GM19372 (cell line): ENCODE data around the gene PIP5KL1.
"Not testable (repeated sequence)": the region's sequence is repeated elsewhere in the genome, so short reads cannot be mapped to it uniquely, and the experiment has no call there.

Experiments used
- ATAC-seq: cut with Tn5 transposase; IDR thresholded peaks from one replicate; pipeline ENCODE4 v1.9.1; 2021; ENCODE audit warnings: mild to moderate bottlenecking, low read depth, moderate library complexity; ENCODE audit not compliant: unreplicated experiment

PIP5KL1 gene

DNA sequence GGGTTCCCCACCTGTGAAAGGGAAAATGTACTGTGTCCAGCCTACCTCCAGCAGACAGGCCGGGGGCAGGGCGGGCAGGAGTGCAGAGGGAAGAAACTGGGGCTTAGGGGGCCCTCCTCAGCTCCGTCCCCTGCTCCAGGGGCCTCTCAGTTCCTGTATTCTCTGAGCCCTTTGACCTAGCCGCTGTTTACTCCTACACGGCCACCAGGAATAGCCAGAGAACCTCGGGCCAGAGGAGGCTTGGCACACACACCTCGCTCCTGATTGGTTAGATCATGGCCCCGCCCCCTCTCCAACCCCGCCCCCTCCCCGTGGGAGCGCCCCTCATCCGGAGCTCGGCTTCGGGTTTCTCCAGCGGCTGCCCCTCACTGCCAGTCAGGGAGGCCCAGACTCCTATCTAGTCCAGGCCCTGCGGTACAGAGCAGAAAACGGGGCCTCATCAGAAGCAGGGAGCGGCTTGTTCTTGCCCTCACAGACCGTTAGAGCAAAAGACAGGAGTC lies 33.3 kb downstream of the PIP5KL1 start:
- no peak for ATAC-seq

DNA sequence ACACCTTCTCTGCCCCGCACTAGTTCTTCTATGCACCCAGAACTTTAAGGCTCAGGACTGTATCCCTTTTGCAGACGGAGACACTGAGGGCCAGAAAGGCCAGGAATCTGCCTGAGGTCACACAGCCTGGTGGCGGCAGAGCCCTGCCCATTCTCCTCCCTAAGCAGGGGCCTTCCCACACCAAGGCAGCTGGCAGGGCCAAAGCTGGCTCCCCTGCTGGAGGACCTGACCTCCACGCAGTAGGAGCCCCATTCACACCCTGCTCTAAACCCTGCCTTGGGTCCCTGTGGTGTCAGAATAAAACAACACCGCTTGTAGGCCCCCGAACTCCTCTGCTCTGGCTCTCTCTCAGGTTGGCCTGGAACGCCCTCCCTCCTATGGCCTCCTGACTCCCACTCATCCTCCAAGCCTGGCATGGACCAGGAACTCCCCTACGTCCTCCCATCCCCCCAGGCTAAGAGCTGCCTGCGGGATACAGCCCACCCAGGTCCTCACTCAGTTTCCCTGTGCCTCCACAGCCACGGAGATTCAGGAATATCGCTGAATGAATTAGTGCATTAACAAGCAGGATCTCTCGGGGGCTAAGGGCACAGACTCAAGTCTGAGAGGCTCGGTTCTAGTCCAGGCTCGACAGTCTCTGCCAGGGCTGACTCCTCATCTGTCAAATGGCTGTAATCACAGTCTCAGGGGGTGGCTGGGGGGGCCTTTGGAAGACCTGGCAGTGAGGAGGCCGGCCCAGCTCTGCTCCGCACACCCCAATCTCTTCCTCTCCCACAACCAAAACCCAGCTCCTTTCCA lies 34.0 kb downstream of the PIP5KL1 start:
- no peak for ATAC-seq

DNA sequence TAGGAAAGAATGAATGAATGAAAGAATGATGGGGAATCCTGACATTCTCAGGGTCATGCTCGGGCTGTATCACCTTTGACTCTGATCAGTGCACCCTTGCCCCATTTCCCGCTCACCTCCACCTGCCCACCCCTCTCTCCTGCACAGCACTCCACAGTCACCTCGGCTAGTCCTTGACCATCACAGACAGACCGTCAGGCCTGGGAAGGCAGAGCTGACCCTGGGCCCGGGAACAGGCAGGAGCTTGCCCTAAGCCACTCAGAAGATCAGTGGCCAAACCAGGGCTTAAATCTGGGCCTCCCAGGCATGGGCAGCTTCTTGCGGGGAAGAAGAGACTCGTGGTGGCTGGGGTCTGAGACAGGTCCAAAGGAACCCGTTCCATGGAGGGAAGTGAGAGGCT lies 34.8 kb downstream of the PIP5KL1 start:
- ATAC-seq: no peak

DNA sequence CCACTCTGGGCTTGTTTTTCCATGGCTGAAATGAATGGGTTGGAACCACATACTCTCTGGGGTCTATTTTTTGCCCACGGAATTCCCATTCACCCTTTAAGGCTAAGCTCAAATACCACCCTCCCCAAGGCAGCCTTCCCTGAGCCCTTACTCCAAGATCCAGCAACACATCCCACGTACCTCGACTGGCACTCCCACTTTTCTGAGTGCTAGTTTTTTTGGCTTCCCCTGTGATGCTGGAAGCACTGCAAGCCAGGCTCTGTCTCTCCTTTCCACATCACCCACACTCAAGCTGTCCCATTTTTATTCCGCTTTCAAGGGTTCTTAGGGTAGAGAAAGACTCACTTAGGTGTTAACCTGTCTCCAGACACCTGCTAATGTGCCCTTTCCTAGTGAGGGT lies 37.2 kb downstream of the PIP5KL1 start:
- ATAC-seq: no peak

DNA sequence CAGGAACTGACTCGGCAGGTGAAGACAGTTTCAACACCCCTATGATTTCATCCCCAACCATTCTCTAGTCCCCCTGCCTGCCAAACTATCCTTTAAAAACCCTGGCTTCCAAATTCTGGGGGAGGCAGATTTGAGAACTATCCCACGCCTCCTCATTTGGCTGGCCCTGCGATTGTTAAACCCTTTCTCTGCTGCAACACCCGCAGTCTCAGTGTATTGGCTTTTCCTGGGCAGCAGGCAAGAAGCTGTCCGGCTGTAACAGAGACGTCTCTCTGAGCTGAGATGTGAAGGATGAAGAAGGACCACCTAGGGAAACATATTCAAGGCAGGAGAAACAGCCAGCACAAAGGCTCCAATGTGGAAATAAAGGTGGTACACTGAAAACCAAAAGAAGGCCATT lies 37.7 kb downstream of the PIP5KL1 start:
- ATAC-seq: no peak

DNA sequence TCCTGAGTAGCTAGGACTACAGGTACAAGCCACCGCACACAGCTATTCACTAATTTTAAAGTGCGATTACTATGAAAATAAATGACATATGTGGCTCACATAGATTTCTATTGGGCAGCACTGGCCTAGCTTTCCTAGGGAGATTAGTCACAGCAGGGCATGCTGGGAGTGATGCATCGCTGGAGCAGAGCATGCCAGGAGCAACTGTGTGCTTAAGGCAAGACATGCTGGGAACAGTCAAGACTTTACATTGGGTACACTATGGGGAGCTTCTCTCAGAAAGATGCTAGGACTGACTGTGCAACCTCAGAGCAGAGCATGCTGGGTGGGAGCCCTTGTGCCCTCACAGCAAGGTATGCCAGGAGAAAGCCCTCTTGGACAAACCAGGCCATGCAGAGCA lies 40.5 kb downstream of the PIP5KL1 start:
- no peak for ATAC-seq

DNA sequence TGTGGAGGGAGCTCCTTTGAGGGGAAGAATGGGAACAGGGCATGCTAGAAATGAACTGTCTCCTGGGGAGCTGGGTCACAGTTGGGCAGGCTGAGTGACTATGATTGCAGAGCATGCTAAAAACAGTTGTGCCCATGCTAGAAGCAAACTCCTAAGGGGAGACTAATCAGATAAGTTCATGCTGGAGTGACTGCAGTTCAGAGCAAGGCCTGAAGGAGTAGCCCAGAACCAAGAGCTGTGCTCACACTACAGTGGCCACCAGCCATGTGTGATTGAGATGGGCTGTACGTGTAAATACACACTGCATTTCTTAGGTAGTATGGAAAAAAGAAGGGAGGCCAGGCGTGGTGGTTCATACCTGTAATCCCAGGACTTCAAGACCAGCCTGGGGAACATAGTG lies 42.8 kb downstream of the PIP5KL1 start:
- ATAC-seq: no peak

DNA sequence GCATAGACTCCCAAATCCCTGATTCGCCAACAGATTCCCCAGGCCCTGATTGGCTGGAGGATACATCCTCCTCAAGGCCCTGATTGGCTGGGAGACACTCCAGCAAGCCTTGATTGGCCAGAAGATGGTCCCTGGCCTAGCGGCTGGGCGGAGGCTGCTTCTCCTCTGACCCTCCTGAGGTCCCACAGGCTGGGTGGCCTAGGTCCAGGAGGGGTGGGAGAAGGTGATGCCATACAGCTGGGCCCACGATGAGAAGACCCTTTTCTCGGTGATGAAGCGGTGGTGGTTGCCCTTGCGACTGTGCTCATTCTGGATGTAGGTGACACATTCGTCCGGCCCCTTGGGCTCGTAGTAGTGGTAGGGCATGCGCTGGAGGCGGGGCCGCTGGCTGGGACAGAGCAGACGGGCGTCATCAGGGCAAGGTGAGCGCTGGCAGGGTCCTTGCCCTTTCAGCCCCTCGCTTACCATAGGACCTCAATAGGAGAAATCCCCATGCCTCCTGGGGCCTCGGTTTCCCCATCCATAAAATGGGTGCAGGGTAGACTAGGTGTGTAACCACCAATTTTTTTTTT lies 44.1 kb downstream of the PIP5KL1 start:
- no peak for ATAC-seq

DNA sequence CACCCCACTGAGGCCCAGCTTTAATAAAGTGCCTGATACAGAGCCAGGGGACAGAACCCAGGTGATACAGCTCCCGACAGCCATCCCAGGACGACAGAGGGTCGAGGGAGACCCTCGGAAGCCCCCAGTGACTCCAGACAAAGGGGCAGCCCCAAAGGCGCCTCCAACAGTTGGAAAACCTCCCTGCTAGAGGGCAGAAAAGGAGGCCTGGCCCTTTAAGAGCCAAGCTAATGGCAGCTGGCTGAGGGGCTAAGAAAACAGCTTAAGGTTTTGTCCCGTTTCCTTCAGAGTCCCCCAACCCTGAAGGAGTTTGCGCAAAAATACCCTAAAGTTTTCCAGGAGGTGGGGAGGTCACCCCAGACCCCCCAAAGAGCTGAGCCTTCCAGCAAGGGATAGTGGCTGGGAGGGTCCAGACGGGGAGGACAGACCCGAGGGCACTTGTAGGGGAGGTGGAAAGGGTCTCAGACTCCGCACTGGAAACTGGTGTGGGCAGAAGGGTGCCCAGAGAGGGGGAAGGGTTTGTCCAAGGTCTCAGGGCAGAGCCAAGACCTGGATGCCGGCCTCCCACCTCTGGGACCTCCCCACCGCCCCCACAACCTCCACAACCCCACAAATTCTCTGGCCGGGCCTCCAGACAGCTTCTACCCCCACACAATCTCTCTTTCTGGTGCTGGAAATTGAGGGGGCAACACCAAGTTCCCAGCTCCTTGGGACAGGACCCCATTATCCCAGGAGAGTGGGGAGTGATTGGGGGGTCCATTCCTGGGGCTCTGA lies 44.9 kb downstream of the PIP5KL1 start:
- no peak for ATAC-seq

DNA sequence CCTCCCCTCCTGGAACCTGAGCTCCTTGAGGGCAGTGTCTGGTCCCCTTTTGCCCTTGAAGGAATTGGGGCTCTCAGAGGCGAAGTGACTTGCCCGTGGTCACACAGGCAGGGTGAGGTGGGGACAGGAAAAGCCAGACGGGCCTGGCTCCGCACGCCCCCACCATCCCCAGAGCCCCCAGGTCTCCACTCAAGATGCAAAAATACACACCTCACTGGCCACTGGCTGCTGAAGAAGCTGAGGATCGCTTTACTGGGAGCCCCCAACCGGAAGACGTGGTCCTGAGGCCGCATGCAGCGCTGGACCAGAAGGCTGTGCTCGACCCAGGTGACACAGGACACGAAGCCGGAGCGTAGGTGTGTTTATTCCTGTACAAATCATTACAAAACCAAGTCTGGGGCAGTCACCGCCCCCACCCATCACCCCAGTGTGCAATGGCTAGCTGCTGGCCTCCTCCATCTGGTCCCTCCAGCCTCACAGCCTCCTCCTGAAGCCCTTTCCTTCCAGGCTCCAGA lies 45.5 kb downstream of the PIP5KL1 start:
- ATAC-seq: no peak

DNA sequence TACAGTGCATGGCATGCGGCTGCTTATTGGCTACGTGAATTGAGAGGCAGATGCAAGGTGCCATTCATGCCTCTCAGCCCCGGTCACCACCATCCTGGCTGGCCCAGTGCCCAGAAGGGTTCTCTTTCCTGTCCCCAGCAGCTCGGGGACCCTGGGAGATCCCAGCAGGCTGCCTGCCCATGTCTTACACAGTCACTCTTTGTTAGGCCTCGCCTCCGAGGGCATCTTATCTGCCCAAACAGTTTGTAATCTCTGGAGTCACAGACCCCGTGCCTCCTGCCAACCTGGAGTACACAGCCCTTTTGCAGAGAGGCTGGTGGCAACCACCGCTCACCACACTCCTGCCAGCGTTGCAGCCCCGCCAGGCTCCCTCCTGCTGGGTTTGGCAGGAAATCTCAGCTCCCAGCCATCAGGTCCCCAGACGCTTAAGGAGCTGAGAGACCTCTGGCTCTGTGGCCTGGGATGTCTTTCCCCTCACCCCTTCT lies 46.1 kb downstream of the PIP5KL1 start:
- no peak for ATAC-seq

DNA sequence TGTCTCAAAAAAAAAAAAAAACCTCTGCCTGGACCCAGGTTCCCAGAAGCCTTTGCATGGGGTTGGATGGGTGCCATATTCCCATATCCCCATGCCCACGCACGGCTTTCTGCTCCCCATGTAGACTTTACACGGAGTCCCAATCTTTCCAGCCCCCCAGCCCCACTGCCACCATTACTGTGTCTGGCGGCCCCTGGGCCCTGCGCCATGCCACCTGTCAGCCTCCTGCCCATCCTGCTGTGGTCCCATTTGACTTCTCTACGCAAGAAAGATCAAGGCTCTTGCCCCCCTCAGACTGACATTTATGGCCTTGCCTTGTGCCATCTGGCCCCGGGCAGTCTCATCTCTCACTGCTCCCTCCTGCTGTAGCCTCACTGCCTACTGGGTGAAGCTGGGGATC lies 46.6 kb downstream of the PIP5KL1 start:
- no peak for ATAC-seq

DNA sequence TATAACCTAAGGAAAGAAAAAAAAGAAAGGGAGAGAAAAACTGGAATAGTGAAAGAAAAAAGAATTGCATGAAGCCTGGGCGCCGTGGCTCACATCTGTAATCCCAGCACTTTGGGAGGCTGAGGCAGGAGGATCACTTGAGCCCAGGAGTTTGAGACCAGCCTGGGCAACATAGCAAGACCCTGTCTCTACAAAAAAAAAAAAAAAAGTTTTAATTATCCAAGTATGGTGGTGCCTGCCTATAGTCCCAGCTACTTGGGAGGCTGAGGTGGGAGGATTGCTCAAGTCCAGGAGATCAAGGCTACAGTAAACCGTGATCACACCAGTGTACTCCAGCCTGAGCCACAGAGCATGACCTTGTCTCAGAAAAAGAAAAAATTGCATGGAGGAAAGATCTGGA lies 48.9 kb downstream of the PIP5KL1 start:
- not testable (repeated sequence) for ATAC-seq

DNA sequence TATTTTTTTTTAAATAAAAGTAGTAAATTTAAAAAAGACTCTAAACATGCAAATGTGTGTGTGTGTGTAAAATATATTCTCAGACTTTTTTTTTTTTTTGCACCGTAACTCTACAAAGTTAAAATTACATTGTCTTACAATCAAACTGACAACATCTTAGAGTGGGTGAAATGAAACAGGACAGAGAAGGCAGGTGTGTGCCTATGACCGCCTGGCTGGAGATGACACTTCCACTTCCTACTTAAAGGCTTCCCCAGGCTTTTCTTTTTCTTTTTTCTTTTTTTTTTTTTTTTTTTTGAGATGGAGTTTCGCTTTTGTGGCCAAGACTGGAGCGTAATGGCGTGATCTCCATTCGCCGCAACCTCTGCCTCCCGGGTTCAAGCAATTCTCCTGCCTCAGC lies 50.4 kb downstream of the PIP5KL1 start:
- ATAC-seq: no peak

DNA sequence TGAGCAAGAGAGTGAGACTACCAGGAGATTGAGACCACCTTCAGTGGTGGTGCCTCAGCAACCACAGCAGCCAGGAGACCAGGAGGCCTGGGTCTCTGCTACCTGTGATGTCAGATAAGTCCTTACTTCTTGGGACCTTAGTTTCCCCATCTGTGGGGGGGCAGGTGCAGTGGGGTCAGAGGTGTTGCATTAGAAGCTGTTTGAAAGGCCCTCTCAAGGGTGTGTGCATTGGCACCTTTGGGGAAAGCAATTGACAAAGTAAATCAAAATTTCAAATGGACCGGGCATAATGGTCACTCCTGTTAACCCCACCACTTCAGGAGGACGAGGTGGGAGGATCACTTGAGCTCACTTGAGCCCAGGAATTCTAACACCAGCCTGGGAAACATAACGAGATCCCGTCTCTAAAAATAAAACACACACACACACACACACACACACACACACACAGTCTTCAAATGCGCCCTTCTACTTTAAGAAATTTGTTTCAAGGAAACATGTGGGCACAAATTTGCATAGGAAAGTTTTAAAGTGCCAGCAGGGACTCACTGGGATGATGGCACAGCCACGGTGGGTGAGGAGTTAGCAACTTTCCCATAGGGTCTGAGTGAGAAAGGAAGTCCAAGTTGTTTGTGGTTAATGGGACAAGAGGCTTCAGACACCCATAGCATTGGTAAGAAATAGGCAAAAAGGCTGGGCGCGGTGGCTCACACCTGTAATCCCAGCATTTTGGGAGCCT lies 51.8 kb downstream of the PIP5KL1 start:
- no peak for ATAC-seq

DNA sequence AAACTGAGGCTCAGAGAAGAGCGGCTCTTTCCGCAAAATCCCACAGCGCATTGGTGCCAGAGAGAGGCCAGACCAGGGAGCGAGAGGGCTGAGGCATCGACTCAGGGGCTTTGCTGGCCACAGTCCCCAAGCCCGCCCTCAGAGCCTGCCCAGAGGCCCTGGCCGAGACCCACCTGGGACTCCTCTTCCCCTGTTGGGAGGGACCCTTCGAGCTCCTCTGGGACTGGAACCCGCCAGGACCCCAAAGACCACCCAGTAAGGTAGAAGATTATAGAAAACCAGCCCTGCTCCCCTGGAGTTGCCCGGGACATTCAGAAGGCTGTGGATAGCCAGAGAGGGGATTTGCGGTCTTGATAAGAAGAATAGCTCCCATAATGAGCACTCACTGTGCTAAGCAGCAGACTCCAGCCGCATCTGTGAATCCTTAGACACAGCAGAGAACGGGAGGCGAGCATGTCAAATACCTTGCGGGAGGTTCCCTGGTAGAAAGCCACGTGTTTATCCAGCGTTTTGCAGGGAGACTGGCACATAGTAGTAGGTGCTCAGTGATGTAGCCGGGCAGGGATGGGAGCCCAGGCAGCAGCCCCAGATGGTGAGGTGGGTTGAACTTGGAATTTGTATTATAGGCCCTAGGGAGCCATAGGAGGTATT lies 52.5 kb downstream of the PIP5KL1 start:
- ATAC-seq: no peak

DNA sequence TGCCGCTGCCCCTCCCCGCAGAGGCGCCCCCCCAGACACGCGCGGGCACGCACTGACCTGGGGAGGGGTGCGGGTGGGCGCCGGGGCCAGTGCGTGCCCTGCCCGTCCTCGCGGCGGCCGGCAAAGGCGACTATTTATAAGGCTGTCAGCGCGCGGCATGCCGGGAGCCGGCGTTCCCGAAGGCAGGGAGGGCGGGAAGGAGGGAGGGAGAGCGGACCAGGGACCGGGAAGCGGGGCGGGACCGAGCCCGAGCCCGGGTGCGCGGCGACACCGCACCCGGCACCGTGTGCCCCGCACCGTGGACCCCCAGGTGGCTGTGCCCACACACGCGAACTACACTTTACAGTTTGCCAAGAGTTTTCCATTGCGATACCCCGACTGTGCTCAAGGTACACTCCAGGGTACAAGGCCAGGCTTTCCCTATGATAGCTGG lies 53.0 kb downstream of the PIP5KL1 start, which contains the start of gene AK1:
Gene AK1 (minus strand): TSS at position 110 of the 433 bp plus-strand sequence. CDS start 3,058 bp downstream, outside the sequence.
- ATAC-seq: no peak

DNA sequence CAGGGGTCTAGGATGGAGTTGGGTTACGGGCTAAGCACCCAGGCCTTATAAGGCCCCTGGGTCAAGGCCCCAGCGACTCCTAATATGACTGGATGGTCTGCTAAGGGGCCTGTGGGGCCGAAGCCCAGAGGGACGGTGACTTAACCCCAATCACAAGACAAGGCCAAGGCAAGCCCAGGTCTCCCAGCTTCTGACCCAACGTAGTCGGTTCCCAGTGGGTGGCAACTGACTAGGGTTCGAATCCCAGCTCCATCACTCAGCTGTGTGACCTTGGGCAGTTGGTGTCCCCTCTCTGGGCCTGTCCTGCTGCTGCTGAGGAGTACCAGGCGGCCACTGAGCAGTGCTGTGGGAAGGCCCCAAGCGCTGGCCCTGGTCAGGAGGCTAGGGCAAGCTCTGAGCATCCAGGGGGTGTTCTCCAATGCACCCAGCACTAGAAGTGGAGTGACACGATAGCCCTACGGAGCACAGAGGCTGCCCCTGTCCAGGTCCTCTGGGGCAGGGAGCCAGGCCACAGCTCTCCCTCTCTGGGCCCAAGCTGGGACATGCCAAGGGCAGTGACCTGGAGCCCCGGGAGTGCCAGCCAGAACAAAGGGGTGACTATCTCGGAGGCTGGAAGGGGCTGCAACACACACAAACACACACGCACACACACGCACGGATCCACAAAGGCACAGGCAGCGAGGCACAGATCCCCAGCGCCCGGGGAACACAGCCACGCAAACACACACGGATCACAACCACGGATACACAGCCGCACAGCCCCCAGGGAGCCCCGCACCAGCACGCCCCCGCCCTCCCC lies 53.6 kb downstream of the PIP5KL1 start:
- ATAC-seq: no peak
